ENCODE results near the gene BCR.

BCR gene

DNA sequence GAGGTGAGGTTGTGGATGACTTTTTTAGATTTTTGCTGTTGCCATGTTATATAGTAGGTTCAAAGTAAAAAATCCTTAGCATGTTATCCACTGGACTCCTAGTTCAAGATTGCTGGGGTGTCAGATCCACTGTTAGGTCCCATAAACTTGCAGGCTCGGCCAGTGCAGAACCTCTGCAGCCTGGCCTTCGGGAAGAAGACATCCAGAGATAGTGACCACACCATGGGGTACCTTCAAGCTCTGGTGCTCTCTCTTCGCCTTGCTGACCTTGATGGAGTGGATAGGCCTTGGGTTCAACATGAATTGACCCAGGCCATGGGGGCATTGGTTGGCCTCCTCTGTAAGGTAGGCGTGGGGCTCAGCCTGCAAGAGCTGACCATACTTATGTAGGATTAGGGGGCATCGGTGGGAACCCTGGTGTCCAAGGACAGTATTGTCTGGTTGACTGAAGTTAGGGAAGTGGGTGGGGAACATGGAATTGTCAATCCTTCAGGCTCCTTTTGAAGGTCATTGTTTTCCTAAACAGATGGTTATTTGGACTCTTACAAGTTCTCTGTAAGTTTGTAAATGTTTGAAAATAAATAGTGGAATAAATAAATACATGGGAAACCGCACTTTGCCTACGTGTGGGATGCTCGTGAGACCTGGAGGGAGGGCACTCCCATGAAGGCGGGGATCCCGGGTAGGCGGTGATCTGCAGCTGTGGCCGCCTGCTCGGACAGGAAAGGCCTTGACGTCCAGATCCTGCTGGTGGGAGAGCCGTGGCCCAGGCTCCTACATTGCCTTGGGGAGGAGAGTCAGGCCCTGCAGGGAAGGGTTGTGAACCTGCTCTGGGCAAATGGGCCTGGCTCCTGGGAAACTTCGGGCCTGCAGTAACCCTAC is 37.1 kb downstream of the BCR start:
- DNase-seq (ENCODE audit: low spot score), result no peak

DNA sequence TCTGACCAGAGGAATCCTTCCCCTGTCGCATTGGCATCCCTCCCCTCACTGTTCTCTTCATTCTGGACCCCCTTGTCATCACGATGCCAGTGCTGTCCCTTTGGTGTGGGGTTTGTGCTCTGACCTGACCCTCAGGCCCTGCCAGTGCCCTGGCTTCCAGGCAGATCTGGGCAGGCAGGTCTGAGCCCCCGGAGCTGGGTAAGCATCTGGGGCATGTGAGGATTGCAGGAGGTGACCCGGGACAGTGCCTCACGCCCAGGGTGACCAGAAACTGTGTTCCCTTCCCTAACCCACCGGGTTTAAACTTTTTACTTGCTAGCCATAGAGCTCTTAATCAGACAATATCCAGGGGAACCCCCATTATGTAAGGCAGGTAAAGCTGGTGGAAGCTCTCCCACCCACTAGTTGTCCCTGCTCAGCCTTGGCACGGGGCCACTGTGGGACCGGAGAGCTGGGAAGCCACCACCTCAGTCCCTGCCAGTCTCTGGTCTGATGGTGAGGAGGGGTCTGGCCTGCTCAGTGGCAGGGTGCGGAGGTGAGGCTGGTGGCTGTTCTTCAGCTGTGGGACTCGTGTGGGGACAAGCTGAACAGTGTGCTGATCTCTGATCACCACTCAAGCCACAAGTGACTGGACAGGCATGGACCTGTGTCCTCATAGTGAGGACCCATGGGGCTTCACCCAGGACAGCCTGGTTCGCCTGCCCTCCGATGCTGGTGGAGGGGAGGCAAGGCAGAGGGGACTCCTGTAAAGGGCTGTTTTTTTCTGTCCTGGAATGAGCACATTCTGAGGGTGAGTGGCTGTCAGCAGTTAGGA is 38.0 kb downstream of the BCR start:
- DNase-seq (ENCODE audit: low spot score), result no peak

DNA sequence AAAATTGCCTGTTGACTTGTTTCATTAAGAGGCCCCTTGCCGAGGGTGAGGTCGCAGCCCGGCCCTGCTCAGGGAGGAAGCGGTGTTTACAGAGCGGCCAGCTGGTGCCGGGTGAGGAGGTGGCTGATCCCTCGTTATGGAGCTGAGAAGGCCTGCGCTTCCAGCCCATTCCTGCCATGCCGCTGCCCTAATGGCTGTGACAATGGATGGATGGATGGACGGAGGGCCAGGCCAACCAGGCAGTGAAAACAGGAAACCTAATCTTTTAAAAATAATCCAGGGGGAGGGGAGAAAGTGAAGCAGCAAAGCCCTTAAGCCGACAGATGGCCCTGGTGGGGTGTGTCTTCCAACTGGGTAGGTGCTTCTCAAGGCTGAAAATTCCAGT is 38.5 kb downstream of the BCR start:
- DNase-seq (ENCODE audit: low spot score), result peak; percentile 77

DNA sequence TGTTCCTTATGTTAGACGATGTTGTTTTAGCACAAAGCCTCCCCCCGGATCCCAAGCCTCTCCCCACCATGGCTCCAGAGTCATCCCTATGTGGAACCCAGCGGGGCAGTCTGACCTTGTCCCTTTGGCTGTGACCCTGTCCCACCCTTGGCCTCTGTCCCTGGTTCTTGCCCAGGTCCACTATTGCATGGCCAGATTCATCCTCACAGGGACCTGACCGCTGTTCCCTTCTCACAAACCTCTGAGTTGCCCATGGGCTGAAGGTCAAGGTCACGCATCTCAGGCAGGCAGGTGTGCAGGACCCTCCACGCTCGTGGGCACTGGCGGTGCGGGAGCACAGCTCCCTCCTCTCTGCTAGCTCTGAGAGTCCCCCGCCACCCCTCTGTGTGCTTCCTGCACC is 39.0 kb downstream of the BCR start:
- no peak for DNase-seq (ENCODE audit: low spot score)

DNA sequence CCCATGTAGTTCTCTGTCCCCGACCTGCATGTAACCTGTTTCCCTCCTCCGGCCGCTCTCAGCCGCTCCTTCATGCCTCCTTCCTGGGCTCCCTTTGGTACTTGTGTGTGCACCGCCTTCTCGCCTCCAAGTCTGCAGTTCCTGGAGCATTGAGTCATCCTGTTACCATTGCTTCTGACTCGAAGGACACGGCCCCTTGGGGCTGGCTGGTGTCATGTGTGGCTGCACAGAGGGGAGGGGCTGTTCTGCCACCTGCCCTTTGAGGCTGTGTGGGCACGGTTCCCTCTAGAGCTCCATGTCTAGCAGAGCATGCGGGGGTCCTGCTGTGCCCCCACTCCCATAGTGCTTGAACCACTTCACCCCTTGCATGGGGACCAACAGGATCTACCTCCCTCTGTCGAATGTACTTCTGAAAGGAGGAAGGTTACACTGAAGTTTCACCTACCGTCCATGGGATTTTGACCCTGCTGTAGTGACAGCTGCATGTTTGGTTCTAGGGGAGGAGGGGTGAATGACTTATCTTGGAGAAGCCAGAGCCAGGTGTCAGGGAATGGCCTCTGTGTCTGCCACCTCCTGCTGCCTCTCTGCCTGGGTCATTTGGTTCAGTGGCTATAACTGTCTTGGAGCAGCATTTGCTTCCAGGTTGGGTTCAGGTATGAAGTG is 39.6 kb downstream of the BCR start:
- DNase-seq (ENCODE audit: low spot score), result no peak

DNA sequence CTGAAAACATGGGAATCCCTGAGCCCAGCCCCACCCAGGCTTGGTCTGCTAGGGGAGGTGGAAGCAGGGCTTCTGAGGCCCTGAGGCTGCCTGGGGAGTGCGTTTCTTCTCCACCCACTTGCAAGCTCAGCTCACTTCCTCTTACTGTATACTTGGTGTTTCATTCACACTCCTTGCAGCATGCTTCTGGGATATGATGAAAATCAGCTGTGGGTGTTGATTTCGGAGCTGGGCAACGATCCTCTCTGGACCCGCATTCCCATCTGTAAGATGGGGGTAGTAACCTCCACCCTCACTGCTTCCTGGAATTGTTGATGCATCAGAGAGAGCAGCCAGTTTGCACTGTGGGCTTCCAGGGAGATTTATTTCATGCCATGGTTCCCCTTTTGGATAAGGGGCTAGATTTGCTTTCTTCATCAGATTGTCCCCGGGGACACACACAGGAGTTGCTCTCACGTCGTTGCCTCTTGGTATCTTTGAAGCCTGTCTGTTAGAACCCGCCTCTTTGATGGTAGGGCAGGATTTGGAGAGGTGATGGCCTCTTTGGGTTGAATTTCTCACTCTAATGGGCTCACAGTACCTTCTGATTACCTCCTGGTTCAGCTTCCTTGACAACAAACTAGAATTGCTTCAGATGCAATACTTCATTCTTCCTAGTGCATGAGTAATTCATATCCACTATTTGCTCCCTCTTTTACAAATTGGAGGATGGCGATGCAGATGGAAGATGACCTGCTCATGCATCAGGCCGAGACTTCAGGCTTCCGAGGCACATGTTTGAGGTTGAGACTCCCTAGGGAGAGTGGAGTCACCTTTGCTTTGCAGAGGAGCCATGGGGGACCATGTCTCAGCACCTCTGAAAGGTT is 40.4 kb downstream of the BCR start:
- no peak for DNase-seq (ENCODE audit: low spot score)

DNA sequence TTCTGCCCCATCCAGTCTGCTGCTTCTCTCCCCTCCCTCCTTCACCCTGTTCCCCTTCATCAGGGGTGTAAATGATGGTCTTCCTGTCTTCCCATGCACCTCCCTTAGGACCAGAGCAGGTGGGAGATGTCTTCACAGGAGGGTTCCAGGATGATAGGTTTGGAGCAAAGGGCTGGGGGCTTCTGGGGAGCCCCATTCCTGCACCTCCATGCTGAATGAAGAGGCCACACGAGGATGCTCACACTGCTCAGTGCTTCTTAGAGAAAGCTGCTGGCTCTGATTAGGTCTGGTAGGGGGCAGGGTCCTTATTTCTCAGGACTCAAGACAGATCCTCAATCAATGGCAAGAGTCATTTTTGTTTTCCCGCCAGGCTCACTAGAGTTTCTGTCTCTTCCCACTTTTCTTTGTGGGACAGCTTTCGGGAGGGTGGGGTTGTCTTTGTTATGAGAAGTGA is 41.1 kb downstream of the BCR start:
- no peak for DNase-seq (ENCODE audit: low spot score)

DNA sequence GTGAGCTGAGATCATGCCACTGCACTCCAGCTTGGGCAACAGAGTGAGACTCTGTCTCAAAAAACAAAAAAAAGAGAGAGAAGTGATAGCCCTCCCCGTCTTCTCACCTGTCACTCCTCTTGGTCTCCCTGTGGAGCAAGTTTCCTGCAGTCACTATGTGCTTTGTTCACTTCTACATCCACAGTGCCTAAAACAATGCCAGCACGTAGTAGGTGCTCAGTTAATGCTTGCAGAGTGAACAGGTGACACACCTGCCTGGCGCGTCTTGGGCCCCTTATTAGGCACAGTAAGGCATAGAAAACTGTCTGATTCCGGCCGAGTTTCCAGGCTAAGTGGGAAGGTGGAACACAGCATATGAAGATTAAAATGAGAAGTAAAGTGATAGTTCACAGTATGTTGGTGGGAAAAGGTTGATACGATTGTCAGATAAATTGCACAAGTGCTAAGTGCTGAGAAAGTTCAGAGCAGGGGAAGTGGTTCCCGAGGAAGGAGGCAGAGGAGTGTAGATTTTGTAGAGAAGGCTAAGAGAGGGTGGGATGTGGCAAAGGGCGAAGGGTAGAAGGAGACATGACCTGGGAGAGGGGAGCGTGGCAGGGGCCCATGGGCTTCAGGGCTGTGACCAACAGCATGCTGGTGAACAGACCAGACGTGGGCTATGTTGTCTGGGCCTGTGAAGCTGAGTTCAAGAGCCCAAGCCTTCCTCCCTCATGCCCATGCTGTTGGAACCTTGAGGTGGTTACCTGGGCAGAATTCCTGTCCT is 41.9 kb downstream of the BCR start:
- DNase-seq (ENCODE audit: low spot score), result no peak

DNA sequence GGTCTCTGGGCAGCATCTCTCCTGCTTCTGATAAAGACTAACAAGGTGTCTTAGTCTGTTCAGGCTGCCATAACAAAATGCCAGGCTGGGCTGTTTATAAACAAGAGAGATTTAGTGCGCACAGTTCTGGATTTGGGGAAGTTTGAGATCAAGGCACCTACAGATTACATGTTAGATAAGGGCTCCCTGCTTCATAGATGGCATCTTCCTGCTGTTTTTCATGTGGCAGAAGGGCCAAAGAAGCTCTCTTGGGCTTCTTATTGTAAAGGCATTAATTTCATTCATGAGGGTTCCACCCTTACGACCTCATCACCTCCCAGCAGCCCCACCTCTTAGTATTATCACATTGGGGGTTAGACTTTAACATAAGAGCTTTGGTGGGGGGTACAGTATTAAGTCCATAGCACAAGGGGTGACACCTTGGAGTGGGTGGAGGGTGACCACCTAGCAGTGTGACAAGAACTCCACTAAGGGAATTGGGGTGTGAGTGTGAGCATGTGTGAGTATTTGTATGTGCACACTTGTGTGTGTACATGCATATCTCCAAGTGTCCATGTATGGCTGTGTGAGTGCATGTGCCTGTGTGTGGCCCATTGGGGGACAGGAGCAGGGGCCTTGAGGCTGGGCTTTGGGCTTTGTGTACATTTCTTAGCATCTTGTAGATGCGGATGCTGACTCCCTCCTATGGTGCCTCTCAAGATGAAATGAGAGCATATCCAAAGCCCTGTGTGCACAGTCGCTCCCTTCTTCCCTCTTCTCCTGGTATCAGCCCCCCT is 42.7 kb downstream of the BCR start:
- DNase-seq (ENCODE audit: low spot score), result no peak

DNA sequence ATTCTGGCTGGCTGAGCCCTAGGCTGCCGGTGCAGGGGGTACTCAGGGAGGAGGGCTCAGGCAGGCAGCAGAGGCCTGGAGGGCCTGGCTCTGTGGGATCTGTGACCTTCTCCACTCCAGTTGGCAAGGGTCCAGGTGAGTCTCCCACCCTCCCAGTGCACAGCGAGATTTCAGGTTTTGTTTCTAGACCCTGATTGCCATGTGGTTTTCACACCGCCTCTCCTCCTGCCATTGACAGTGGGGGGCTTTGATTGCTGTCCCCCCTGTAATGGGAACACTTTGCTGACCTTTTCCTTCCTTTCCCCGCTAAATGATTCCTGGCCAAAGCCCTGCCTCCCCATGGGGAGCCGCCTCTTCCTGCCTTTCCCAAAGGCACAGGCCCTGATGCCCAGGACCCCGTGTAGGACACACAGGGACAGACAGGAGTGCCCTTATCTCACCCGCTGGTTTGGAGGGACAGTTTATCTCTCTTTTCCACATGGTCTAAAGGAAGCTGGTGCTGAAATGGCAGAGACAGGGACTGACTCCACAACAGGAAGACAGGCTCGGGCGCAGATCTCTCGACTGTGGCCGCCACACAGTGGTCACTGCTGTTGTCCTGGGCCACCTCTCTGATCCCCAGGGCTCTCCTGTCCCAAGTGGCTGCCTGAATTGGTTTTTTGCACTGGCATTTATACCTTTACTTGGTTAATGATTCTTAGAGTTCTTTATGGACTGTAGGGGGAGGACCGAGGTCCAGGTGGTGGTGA is 43.4 kb downstream of the BCR start:
- no peak for DNase-seq (ENCODE audit: low spot score)

DNA sequence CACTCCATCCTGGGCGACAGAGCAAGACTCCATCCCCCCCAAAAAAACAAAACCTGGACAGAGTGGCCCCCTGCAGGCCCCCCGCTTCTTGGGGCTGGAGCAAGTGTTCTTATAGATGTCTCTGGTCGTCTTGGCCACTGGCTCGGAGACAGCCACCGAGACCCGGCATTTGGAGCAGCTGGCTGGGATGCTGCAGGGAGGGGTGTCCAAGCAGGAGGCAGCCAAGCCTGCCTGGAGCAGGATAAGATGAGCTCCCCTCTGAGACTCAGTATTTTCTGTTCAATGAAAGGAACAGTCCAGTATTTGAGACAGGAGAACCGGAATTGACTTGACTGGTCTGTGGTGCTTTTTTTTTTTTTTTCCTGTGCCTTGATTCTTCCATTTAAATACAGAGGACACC is 44.5 kb downstream of the BCR start:
- DNase-seq (ENCODE audit: low spot score), result no peak

DNA sequence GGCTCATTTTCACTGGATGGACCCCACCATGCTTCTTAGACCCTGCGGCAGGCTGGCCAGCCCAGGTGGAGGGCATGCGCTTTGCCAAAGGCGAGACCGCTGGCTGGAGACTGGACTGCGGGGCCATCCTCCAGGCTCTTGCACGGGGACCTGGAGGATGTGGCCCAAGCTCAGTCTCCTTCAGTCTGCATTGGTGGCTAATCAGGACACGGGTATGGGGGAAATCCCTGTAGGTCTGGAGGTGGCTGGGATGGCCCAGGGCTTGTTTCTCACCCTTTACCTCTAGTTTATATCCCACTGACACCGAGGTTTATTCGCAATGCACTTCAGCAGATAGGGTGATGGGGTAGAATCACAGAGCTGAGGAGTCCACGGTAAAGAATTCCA is 45.0 kb downstream of the BCR start:
- DNase-seq (ENCODE audit: low spot score), result no peak

DNA sequence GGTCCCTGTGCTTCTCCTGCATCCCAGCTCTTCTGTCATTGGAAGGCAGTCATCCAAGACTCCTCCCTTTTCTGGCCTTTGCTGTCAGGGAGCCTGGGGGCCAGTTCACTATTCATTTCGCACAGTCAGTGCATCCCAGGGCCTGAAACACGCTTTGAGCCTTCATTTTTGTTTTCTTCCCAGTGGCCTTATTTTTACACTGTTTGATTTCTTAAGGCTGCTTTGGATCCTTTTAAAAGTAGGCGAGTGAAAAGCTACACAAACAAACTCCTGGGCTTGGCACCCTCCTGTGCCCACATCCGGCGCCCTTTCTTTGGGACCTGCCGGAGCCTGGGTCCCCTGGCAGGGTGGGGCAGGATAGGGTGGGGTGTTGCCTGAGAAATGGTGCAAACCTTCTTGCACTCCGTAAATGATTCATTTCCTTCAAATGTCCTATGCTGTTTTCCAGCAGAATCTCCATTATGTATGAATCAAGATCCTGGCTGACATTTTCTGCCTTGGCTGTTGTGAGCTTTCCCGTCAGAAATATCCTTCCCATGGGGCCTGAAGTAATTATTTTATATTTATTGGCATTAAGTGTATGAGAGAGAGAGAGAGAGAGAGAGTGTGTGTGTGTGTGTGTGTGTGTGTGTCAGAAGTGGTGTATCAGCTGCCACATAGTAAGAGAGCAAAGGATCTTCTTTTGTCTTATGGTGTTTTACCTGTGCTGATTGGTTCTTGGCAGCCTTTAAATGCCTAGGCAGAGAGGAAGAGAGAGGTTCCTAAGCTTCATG is 45.6 kb downstream of the BCR start:
- DNase-seq (ENCODE audit: low spot score), result no peak

DNA sequence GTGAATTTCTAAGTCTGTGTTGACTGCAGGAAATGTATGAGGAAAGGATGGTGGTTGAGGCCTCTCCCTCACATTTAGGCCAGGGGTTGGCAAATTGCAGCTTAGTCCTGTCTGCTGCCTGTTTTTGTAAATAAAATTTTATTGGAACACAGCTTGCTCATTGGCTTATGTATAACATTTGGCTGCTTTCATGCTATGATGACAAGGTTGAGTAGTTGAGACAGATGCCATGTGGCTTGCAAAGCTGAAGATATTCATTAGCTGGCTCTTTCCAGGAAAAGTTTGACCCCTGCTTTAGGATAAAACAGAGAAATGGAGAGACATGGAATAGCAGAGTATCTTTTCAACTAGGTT is 46.2 kb downstream of the BCR start:
- no peak for DNase-seq (ENCODE audit: low spot score)

DNA sequence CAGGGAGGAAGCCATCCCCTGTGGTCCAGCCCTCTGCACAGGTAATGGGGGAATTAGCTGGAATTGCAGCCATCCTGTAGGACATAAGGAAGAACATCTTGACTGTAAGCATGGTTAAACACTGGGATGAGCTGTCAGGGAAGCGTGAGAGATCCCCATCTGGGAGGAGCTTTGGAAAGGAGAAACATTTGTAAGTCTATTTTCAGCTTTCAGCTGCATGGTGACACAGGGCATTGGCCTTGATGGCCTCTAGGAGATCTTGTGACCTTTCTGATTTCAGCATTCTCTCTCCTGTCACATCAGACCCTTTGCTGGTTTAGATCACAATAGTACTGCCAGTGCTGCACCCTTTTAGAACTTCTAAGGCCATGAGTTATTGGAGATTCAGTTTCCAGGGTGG is 47.1 kb downstream of the BCR start:
- DNase-seq (ENCODE audit: low spot score), result no peak

DNA sequence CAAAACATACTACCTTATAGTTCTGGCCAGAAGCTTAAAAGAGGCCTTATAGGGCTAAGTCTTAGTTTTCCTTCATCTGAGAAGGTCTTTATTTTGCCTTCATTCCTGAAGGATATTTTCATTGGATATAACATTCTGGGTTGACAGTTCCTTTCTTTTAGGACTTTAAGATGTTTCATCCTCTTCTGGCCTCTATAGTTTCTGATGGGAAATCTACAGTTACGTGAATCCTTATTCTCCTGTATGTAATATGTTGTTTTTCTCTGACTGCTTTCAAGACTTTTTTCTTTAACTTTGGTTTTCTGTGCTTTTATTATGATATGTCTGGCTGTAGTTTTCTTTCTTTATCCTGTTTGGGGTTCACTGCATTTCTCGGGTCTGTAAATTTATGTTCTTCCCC is 48.2 kb downstream of the BCR start:
- DNase-seq (ENCODE audit: low spot score), result no peak

DNA sequence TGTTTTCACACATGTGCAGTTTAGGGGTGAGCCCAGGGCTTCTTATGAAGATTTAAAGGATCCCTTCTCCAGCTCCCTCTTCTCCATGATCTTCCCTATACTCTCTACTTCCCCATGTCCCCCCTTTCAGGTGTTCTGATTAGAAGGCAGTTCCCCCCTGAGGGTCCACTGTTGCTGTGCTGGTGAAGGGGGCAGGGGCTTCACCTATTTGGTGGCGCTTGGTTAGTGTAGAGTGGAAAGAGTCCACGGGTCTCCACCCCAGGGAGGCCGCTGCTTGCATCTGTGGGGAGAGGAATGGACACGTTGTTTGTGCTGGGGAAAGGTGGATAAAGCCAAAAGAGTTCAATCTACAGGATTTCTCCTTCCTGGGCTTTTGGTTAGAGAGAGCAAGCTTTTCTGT is 49.3 kb downstream of the BCR start:
- DNase-seq (ENCODE audit: low spot score), result no peak

DNA sequence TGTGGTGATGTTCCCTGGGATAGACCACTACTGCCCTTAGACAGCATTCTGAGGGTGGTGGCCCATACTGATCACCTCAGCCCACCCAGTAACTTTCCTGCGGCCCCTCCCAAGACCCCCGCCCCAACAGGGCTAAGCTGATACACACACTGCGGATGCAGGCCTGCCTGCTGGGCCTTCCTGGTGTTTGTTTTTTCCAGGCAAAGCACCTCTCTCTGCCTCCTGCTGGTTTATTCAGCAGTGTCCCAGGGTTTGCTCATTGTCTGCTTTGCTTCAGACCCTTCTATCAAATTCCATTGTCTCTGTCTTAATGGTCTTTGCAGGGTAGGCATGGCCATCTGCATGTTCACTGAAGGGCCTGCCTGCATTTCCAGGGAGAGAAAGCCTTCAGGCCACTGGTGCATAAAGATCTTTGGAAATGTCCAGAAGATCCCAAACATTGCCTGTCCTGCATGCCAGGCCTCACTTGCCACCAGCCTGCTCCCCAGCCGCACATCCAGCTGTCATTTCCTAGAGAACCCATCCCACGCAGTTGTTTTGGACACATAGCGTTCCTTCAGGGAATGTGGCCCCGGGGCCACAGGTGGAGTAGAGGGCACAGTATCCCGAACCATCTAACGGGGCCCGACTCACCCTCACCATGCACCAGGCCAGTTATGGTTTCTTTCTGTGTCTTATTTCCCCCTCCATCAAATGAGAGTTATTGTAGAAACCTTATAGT is 50.2 kb downstream of the BCR start:
- no peak for DNase-seq (ENCODE audit: low spot score)

Measured in left forelimb (tissue), 1 donor.